HUES6 (cell line): ENCODE data around the gene NGF.

ENCODE experiments used
- H3K27ac ChIP-seq: 2 replicates; pipeline ENCODE4 v1.7.0; 2013; ENCODE audit warnings: low read depth, mild to moderate bottlenecking, low read length, inconsistent platforms
- H3K27me3 ChIP-seq: 2 replicates; pipeline ENCODE4 v1.6.1; 2013; ENCODE audit warnings: low read length; ENCODE audit not compliant: control insufficient read depth, insufficient read depth
- H3K36me3 ChIP-seq: 2 replicates; pipeline ENCODE4 v1.6.1; 2013; ENCODE audit warnings: low read length; ENCODE audit not compliant: control insufficient read depth, insufficient read depth
- H3K4me1 ChIP-seq: 2 replicates; pipeline ENCODE4 v1.6.1; 2013; ENCODE audit warnings: low read length; ENCODE audit not compliant: control insufficient read depth, insufficient read depth
- H3K4me3 ChIP-seq: 2 replicates; pipeline ENCODE4 v1.5.1; 2013; ENCODE audit warnings: low read depth, low read length
- H3K9ac ChIP-seq: one replicate; pipeline ENCODE4 v1.6.1; 2013; ENCODE audit warnings: mild to moderate bottlenecking, low read length
- H3K9me3 ChIP-seq: 2 replicates; pipeline ENCODE4 v1.6.1; 2013; ENCODE audit warnings: low read depth, low read length; ENCODE audit not compliant: control insufficient read depth, insufficient read depth

Gene NGF

GRCh38 chr1:115252585-115252984, 85.5 kb downstream of the NGF start:
- H3K4me1 ChIP-seq = no peaks in the 10 kb centered on the region
- H3K9ac ChIP-seq = no peak overlapping the region
- H3K36me3 ChIP-seq = no peaks in the 10 kb centered on the region
- H3K9me3 ChIP-seq = no peaks in the 10 kb centered on the region
- H3K27ac ChIP-seq = no peak overlapping the region
- no peak overlapping the region for H3K4me3 ChIP-seq
- no peaks in the 10 kb centered on the region for H3K27me3 ChIP-seq

- Histone ChIP-seq H3K9me3 (peaks cover 2% of the 10 kb centered on the region; the same call in 1 of the 2 replicates), H3K27ac (no peak overlapping the region), H3K27me3 (no peaks in the 10 kb centered on the region), H3K9ac (no peak overlapping the region), H3K36me3 (no peaks in the 10 kb centered on the region), H3K4me3 (no peak overlapping the region), H3K4me1 (no peaks in the 10 kb centered on the region)
These were observed 86.2 kb downstream of the NGF start for GRCh38 chr1:115251856-115252255.

GRCh38 chr1:115251340-115251748, 86.7 kb downstream of the NGF start:
- Histone ChIP-seq H3K36me3 (no peaks in the 10 kb centered on the region), H3K27me3 (no peaks in the 10 kb centered on the region), H3K9ac (no peak overlapping the region), H3K9me3 (peaks cover 2% of the 10 kb centered on the region; the same call in 1 of the 2 replicates), H3K4me3 (no peak overlapping the region), H3K27ac (no peak overlapping the region), H3K4me1 (no peaks in the 10 kb centered on the region)

- Histone ChIP-seq H3K4me1 (no peaks in the 10 kb centered on the region), H3K4me3 (no peak overlapping the region), H3K9ac (no peak overlapping the region), H3K9me3 (peaks cover 6% of the 10 kb centered on the region; the same call in 1 of the 2 replicates), H3K27ac (no peak overlapping the region), H3K27me3 (no peaks in the 10 kb centered on the region), H3K36me3 (no peaks in the 10 kb centered on the region)
These were observed 91.5 kb downstream of the NGF start for GRCh38 chr1:115246526-115246925.

GRCh38 chr1:115245227-115245626, 92.8 kb downstream of the NGF start:
- no peak overlapping the region for H3K9ac ChIP-seq
- no peak overlapping the region for H3K4me3 ChIP-seq
- no peaks in the 10 kb centered on the region for H3K27me3 ChIP-seq
- H3K36me3 ChIP-seq = no peaks in the 10 kb centered on the region
- no peaks in the 10 kb centered on the region for H3K4me1 ChIP-seq
- peaks cover 6% of the 10 kb centered on the region; the same call in 1 of the 2 replicates for H3K9me3 ChIP-seq
- H3K27ac ChIP-seq = no peak overlapping the region

GRCh38 chr1:115242543-115242942, 95.5 kb downstream of the NGF start:
- no peaks in the 10 kb centered on the region for H3K36me3 ChIP-seq

GRCh38 chr1:115241309-115241708, 96.7 kb downstream of the NGF start:
- Histone ChIP-seq H3K9ac (no peak overlapping the region), H3K9me3 (peaks cover 4% of the 10 kb centered on the region; the same call in 1 of the 2 replicates), H3K36me3 (no peaks in the 10 kb centered on the region), H3K27ac (no peak overlapping the region), H3K27me3 (no peaks in the 10 kb centered on the region), H3K4me3 (no peak overlapping the region), H3K4me1 (no peaks in the 10 kb centered on the region)

More at GRCh38 chr1:115242543-115242942, 95.5 kb downstream of the NGF start:
- Histone ChIP-seq H3K27ac (no peak overlapping the region), H3K27me3 (no peaks in the 10 kb centered on the region), H3K4me3 (no peak overlapping the region), H3K9ac (no peak overlapping the region), H3K9me3 (peaks cover 6% of the 10 kb centered on the region; the same call in 1 of the 2 replicates), H3K4me1 (no peaks in the 10 kb centered on the region)

- no peaks in the 10 kb centered on the region for H3K27me3 ChIP-seq
- no peak overlapping the region for H3K9ac ChIP-seq
- no peak overlapping the region for H3K27ac ChIP-seq
- H3K36me3 ChIP-seq = no peaks in the 10 kb centered on the region
- peaks cover 2% of the 10 kb centered on the region; the same call in 1 of the 2 replicates for H3K9me3 ChIP-seq
- H3K4me1 ChIP-seq = no peaks in the 10 kb centered on the region
- H3K4me3 ChIP-seq = no peak overlapping the region
These were observed 97.8 kb downstream of the NGF start for GRCh38 chr1:115240297-115240696.

- H3K4me3 ChIP-seq = no peak overlapping the region
- H3K9me3 ChIP-seq = no peaks in the 10 kb centered on the region
- H3K4me1 ChIP-seq = no peaks in the 10 kb centered on the region
- no peak overlapping the region for H3K27ac ChIP-seq
- H3K36me3 ChIP-seq = no peaks in the 10 kb centered on the region
- no peak overlapping the region for H3K9ac ChIP-seq
- H3K27me3 ChIP-seq = no peaks in the 10 kb centered on the region
These were observed 98.6 kb downstream of the NGF start for GRCh38 chr1:115239426-115239825.

- H3K27ac ChIP-seq = no peak overlapping the region
- H3K4me1 ChIP-seq = no peaks in the 10 kb centered on the region
- no peaks in the 10 kb centered on the region for H3K36me3 ChIP-seq
- H3K4me3 ChIP-seq = no peak overlapping the region
- H3K9ac ChIP-seq = no peak overlapping the region
- H3K9me3 ChIP-seq = no peaks in the 10 kb centered on the region
- H3K27me3 ChIP-seq = no peaks in the 10 kb centered on the region
These were observed 99.0 kb downstream of the NGF start for GRCh38 chr1:115239148-115239422.

- Histone ChIP-seq H3K9ac (no peak overlapping the region), H3K27me3 (no peaks in the 10 kb centered on the region), H3K4me1 (no peaks in the 10 kb centered on the region), H3K27ac (no peak overlapping the region), H3K9me3 (no peaks in the 10 kb centered on the region), H3K36me3 (no peaks in the 10 kb centered on the region), H3K4me3 (no peak overlapping the region)
These were observed 99.5 kb downstream of the NGF start for GRCh38 chr1:115238336-115239147.
